K562 (cell line): ENCODE results near the gene TCF3. TPM values are rescaled to one million over a fixed set of nuclear protein-coding genes. Genes with fewer than 3 reads are reported as not detected.

Experiments used
- BCLAF1 ChIP-seq, 2 experiments: fragments of 450-650 bp in 1 of 2; IDR thresholded peaks; 2 replicates each; pipeline ENCODE4 v1.6.1; 2011 to 2017; ENCODE audit warnings: low read depth in 2 of 2, antibody characterized with exemption in 1 of 2, borderline replicate concordance in 1 of 2, low read length in 1 of 2, mild to moderate bottlenecking in 1 of 2, mixed read lengths in 1 of 2; ENCODE audit not compliant: control insufficient read depth in 1 of 2
- BRD4 ChIP-seq: fragments of 200-600 bp; sonication (generic); IDR thresholded peaks from 2 replicates; pipeline ENCODE4 v1.6.1; 2017; ENCODE audit warnings: inconsistent platforms
- EHMT2 ChIP-seq: fragments of 450-650 bp; IDR thresholded peaks from 2 replicates; pipeline ENCODE4 v1.6.1; 2018; ENCODE audit warnings: antibody characterized with exemption
- ESRRB ChIP-seq: fragments of 250-450 bp; sonication (Bioruptor Pico); IDR thresholded peaks from 2 replicates; pipeline ENCODE4 v1.5.0; 2020; ENCODE audit warnings: mild to moderate bottlenecking, moderate library complexity, borderline replicate concordance
- GMEB1 ChIP-seq: fragments of 250-450 bp; sonication (Bioruptor Pico); IDR thresholded peaks from 2 replicates; pipeline ENCODE4 v1.4.0; 2020; ENCODE audit warnings: mild to moderate bottlenecking
- HNRNPK ChIP-seq: fragments of 200-400 bp; formaldehyde crosslinking; IDR thresholded peaks from one replicate; pipeline ENCODE4 v1.6.1; 2018; ENCODE audit warnings: mild to moderate bottlenecking, low read depth, low read length; ENCODE audit not compliant: poor library complexity, severe bottlenecking
- MYNN ChIP-seq, 2 experiments: sonication (generic); formaldehyde crosslinking in 1 of 2; IDR thresholded peaks; 2 replicates each; pipeline versions ENCODE4 v1.5.0 to v1.6.1; 2016 to 2020; ENCODE audit warnings: antibody characterized with exemption in 1 of 2, missing genetic modification reagents in 1 of 2
- NFRKB ChIP-seq: fragments of 450-650 bp; IDR thresholded peaks from 2 replicates; pipeline ENCODE4 v1.6.1; 2016; ENCODE audit warnings: low read depth
- NUFIP1 ChIP-seq: fragments of 450-650 bp; IDR thresholded peaks from 2 replicates; pipeline ENCODE4 v1.6.1; 2018; ENCODE audit not compliant: partially characterized antibody
- POLR2H ChIP-seq: IDR thresholded peaks from 2 replicates; pipeline ENCODE4 v1.6.1; 2016; ENCODE audit warnings: missing genetic modification characterization, low read depth, mild to moderate bottlenecking, control low read depth, missing compliant biosample characterization, moderate library complexity
- SMAD3 ChIP-seq: fragments of 450-650 bp; formaldehyde crosslinking; conservative IDR thresholded peaks from 2 replicates; pipeline ENCODE4 v1.4.0; 2020; ENCODE audit warnings: mild to moderate bottlenecking
- SNIP1 ChIP-seq: fragments of 450-650 bp; IDR thresholded peaks from 2 replicates; pipeline ENCODE4 v1.7.1; 2017; ENCODE audit warnings: low read depth, mild to moderate bottlenecking
- SOX6 ChIP-seq: fragments of 450-650 bp; IDR thresholded peaks from 2 replicates; pipeline ENCODE4 v1.6.1; 2014; ENCODE audit warnings: mild to moderate bottlenecking
- TEAD4 ChIP-seq, 2 experiments: sonication (generic) in 1 of 2; formaldehyde crosslinking in 1 of 2; IDR thresholded peaks; 2 replicates each; pipeline versions ENCODE4 v1.6.1 to v1.8.0; 2012 to 2022; ENCODE audit warnings: borderline replicate concordance in 1 of 2, inconsistent platforms in 1 of 2, low read length in 1 of 2, mild to moderate bottlenecking in 1 of 2, missing genetic modification reagents in 1 of 2
- ZC3H8 ChIP-seq: fragments of 450-650 bp; IDR thresholded peaks from 2 replicates; pipeline ENCODE4 v1.6.1; 2017
- ZFPM2 ChIP-seq: fragments of 250-450 bp; sonication (Bioruptor Pico); IDR thresholded peaks from 2 replicates; pipeline ENCODE4 v1.5.1; 2022; ENCODE audit warnings: mild to moderate bottlenecking
- ZKSCAN3 ChIP-seq: fragments of 250-450 bp; sonication (Bioruptor Pico); IDR thresholded peaks from 2 replicates; pipeline ENCODE4 v1.4.0; 2020
- ZNF253 ChIP-seq: fragments of 250-450 bp; sonication (Bioruptor Pico); conservative IDR thresholded peaks from 2 replicates; pipeline ENCODE4 v1.6.1; 2021; ENCODE audit warnings: mild to moderate bottlenecking
- ZNF696 ChIP-seq: fragments of 250-450 bp; sonication (Bioruptor Pico); conservative IDR thresholded peaks from 2 replicates; pipeline ENCODE4 v1.4.0; 2020; ENCODE audit warnings: mild to moderate bottlenecking, moderate library complexity
- ZNF780A ChIP-seq: fragments of 250-450 bp; sonication (Bioruptor Pico); IDR thresholded peaks from 2 replicates; pipeline ENCODE4 v1.5.0; 2021; ENCODE audit warnings: mild to moderate bottlenecking
- ZNF79 ChIP-seq: fragments of 250-450 bp; sonication (Bioruptor Pico); IDR thresholded peaks from 2 replicates; pipeline ENCODE4 v1.4.0; 2020; ENCODE audit warnings: low read depth, mild to moderate bottlenecking, moderate library complexity
- polyA plus RNA-seq, 8 experiments: library from polyadenylated mRNA; depleted of rRNA in 4 of 8; stranded (reverse) in 5 of 8; unstranded in 3 of 8; fragments of >200 nt; fragmentation: Nextera tagmentation in 2 of 8; fragmentation: Illumina TruSeq in 1 of 8; extraction: Ambion mirVana in 2 of 8; extraction: Trizol in 1 of 8; gene quantifications; 2 replicates each; pipeline versions ENCODE4 v1.2.1 to v1.2.3, GENCODE V29; 2011 to 2014; ENCODE audit warnings: inconsistent platforms in 1 of 8, missing spikeins in 1 of 8
- total RNA-seq, 7 experiments: library from RNA; depleted of rRNA in 6 of 7; stranded (reverse); fragments of >200 nt in 6 of 7; fragmentation: Illumina TruSeq in 2 of 7; extraction: Trizol in 2 of 7; gene quantifications; 2 replicates each; pipeline versions ENCODE4 v1.2.1 to v1.2.3, GENCODE V29; 2011 to 2021; ENCODE audit warnings: low replicate concordance in 1 of 7
- TF ChIP-seq, protein P1 (sequence below): IDR thresholded peaks from 2 replicates; pipeline ENCODE4 v1.6.1; 2011; ENCODE audit not compliant: insufficient read length; ENCODE audit errors: extremely low read depth
- TF ChIP-seq, protein P2 (sequence below): fragments of 250-450 bp; sonication (Bioruptor Pico); IDR thresholded peaks from 2 replicates; pipeline ENCODE4 v1.4.0; 2020
- TF ChIP-seq, protein P3 (sequence below): sonication (generic); formaldehyde crosslinking; IDR thresholded peaks from 2 replicates; pipeline ENCODE4 v1.9.0; 2022; ENCODE audit warnings: mild to moderate bottlenecking, missing genetic modification reagents

TCF3 gene
- total and polyA plus RNA-seq, 9 of the 15 experiments (the other 6 are each of a cell fraction or from before 2014, with no cell fraction given) = 5.6 to 259 (median 84.0) TPM

- TF ChIP-seq ZKSCAN3 (CRISPR knock-in tag) (no peak), ZC3H8 (no peak), GMEB1 (CRISPR knock-in tag) (no peak), MYNN (IDR thresholded peaks at IDR 0.05) (no peak), MYNN (CRISPR knock-in tag; IDR thresholded peaks at IDR 0.05) (no peak), BCLAF1 (IDR thresholded peaks at IDR 0.05; ENCODE audit: borderline replicate concordance in 1 of 2, control insufficient read depth in 1 of 2, low read depth in 2 of 2, low read length in 1 of 2) (no peak), SNIP1 (no peak), EHMT2 (no peak), BRD4 (no peak), SMAD3 (CRISPR knock-in tag) (no peak), HNRNPK (no peak), ZNF696 (CRISPR knock-in tag) (no peak), ZNF253 (CRISPR knock-in tag) (no peak), TEAD4 (IDR thresholded peaks at IDR 0.05; ENCODE audit: low read length) (peak; percentile 55), TEAD4 (CRISPR knock-in tag; IDR thresholded peaks at IDR 0.05; ENCODE audit: borderline replicate concordance) (no peak), NUFIP1 (no peak), ZFPM2 (CRISPR knock-in tag) (no peak), ZNF780A (CRISPR knock-in tag) (no peak), SOX6 (no peak), ZNF79 (no peak), NFRKB (no peak), POLR2H (tag) (no peak), ESRRB (CRISPR knock-in tag) (no peak)
- TF ChIP-seq, protein P1, sequence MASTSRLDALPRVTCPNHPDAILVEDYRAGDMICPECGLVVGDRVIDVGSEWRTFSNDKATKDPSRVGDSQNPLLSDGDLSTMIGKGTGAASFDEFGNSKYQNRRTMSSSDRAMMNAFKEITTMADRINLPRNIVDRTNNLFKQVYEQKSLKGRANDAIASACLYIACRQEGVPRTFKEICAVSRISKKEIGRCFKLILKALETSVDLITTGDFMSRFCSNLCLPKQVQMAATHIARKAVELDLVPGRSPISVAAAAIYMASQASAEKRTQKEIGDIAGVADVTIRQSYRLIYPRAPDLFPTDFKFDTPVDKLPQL = no peak
- TF ChIP-seq, protein P2, sequence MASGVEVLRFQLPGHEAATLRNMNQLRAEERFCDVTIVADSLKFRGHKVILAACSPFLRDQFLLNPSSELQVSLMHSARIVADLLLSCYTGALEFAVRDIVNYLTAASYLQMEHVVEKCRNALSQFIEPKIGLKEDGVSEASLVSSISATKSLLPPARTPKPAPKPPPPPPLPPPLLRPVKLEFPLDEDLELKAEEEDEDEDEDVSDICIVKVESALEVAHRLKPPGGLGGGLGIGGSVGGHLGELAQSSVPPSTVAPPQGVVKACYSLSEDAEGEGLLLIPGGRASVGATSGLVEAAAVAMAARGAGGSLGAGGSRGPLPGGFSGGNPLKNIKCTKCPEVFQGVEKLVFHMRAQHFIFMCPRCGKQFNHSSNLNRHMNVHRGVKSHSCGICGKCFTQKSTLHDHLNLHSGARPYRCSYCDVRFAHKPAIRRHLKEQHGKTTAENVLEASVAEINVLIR (CRISPR knock-in tag) = no peak
- TF ChIP-seq, protein P3, sequence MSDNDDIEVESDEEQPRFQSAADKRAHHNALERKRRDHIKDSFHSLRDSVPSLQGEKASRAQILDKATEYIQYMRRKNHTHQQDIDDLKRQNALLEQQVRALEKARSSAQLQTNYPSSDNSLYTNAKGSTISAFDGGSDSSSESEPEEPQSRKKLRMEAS (CRISPR knock-in tag) = no peak
Measured at GRCh38 chr19:1601613-1602064, 50.8 kb downstream of the TCF3 start (continued).
